ENCODE results near the gene FCHSD2. TPM values are rescaled to one million over a fixed set of nuclear protein-coding genes. Genes with fewer than 3 reads are reported as not detected.
"Not testable (repeated sequence)": the region's sequence is repeated elsewhere in the genome, so short reads cannot be mapped to it uniquely, and the experiment has no call there.

FCHSD2 gene
- total RNA-seq, 1 donor = 28.2 TPM

- not testable (repeated sequence) for H3K9me3 ChIP-seq (ENCODE audit: low read depth, low read length); H3K27me3 ChIP-seq (ENCODE audit: insufficient read depth, low read length); H3K4me3 ChIP-seq (ENCODE audit: low read length)
- peaks cover 59% of the 10 kb centered on the region for H3K4me1 ChIP-seq (ENCODE audit: insufficient read depth, low read length)
Observed at GRCh38 chr11:72791228-72791627, 350.9 kb downstream of the FCHSD2 start.

GRCh38 chr11:72789493-72790131 is 352.5 kb downstream of the FCHSD2 start:
- Histone ChIP-seq H3K27me3 (ENCODE audit: insufficient read depth, low read length) (no peaks in the 10 kb centered on the region), H3K4me3 (ENCODE audit: low read length) (no peak overlapping the region), H3K4me1 (ENCODE audit: insufficient read depth, low read length) (peaks cover 53% of the 10 kb centered on the region), H3K9me3 (ENCODE audit: low read depth, low read length) (no peaks in the 10 kb centered on the region)

GRCh38 chr11:72788241-72788640 is 353.9 kb downstream of the FCHSD2 start:
- Histone ChIP-seq H3K4me3 (ENCODE audit: low read length) (no peak overlapping the region), H3K4me1 (ENCODE audit: insufficient read depth, low read length) (peaks cover 43% of the 10 kb centered on the region), H3K9me3 (ENCODE audit: low read depth, low read length) (no peaks in the 10 kb centered on the region), H3K27me3 (ENCODE audit: insufficient read depth, low read length) (no peaks in the 10 kb centered on the region)

- peaks cover 36% of the 10 kb centered on the region for H3K4me1 ChIP-seq (ENCODE audit: insufficient read depth, low read length)
- no peak overlapping the region for H3K4me3 ChIP-seq (ENCODE audit: low read length)
- H3K27me3 ChIP-seq (ENCODE audit: insufficient read depth, low read length) = no peaks in the 10 kb centered on the region
- no peaks in the 10 kb centered on the region for H3K9me3 ChIP-seq (ENCODE audit: low read depth, low read length)
Observed at GRCh38 chr11:72787216-72788104, 354.7 kb downstream of the FCHSD2 start.

Other genes starting within 250 kb of the FCHSD2 start
- gene P2RY2, start 76.0 kb upstream of the FCHSD2 start, total RNA-seq = 2.4 TPM
- gene P2RY6, start 130.0 kb upstream of the FCHSD2 start, total RNA-seq = 0.42 TPM
- 0.31 TPM for gene ARHGEF17, start 166.0 kb upstream of the FCHSD2 start, total RNA-seq
- gene RELT, start 234.1 kb upstream of the FCHSD2 start, total RNA-seq = 64.0 TPM

Measured in mononuclear cell (primary cell).